ENCODE measurements around the gene USP34.

DNA sequence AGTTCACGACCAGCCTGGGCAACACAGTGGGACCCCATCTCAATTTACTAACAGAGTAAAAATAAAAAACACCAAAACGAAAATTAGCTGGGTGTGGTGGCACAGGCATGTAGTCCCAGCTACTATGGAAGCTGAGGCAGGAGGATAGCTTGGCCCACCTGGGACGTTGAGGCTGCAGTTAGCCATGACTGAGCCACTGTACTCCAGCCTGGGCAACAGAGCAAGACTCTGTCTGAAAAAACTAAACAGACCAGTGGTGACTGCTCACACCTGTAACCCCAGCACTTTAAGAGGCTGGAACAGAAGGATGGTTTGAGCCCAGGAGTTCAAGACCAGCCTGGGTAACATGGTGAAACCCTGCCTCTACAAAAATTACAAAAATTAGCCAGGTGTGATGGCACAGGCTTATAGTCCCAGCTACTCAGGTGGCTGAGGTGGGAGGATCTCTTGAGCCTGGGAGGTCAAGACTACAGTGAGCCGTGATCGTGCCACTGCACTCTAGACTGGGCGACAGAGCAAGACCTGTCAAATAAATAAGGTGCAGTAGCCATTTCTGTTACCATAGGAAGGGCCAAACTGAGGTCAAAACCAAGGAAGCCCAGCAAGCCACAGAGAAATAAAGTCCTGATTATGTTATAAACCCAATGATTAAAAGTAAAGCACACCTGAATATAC lies 14.0 kb downstream of the USP34 start:
- TF ChIP-seq POLR2A (IDR thresholded peaks at IDR 0.05; ENCODE audit: low read length) (no peak), GATA1 (IDR thresholded peaks at IDR 0.05; ENCODE audit: low read depth, low read length) (no peak)

Measured in erythroblast (primary cell).